SHP77 (cell line): ENCODE results near the gene OIP5.
"Not testable (repeated sequence)": the region's sequence is repeated elsewhere in the genome, so short reads cannot be mapped to it uniquely, and the experiment has no call there.

Source experiments
- DNase-seq, 2 experiments: peaks; one replicate each; lab custom pipeline; 2025; lab: John Stamatoyannopoulos, UW

OIP5 gene

DNA sequence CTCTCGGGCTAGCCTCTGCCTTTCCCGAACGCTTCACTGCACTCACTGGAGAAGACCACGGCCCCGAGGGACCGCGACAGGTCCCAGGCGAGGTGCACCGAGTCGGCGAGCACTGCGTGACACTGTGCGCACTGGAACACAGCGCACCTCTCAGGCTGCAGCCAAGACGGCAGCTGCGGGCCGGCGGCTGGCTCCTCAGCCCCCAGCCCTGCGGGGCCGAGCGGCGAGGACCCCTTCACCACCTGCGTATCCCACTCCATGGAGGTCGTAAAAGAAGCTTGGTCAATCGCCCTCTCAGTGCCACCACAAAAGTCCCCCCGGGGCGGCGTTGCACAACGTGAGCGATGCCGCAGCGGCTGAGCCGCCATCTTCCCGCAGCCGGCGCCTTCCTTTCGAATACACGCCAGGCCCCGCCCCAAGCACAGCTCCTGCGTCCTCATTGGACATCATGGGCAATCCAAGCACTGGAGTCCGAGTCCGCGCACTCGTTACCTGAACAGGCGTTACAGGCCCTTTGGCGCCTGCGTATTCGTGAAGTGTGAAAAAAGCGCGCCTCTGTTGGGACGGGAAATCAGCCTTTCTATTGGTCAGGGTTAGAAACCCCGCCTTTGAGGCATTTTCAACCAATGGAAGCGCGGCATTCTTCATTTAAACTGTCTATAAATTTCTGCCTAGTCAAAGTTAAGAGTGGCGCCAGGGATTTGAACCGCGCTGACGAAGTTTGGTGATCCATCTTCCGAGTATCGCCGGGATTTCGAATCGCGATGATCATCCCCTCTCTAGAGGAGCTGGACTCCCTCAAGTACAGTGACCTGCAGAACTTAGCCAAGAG lies at the start of gene OIP5, which contains the start of gene NUSAP1:
TSS of gene OIP5 (minus strand) at position 398 of the 832 bp plus-strand sequence. CDS start at position 368, 30 bp downstream.
TSS of gene NUSAP1 (plus strand) at position 688 of the 832 bp plus-strand sequence. CDS start at position 765, 77 bp downstream.
- peak; percentile 99 to 100 for DNase-seq

DNA sequence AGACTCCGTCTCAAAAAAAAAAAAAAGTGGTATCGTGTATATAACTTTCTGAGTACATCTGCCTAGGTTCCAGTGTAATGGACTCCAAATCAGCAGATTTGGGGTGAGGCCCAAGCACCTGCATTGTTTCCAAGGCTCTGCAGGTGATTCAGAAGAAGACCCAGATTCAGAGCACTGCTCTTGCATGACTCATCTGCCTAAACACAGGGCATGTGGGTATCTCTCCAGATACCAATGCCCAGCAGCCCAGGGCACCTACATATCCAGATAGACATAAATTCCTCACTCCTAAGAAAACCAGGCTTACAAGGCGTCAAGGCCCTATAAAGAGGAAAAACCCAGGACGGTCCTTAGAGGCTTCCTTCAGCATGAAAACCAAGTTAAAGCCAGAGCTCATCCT lies 45.6 kb upstream of the OIP5 start:
- DNase-seq, result no peak

DNA sequence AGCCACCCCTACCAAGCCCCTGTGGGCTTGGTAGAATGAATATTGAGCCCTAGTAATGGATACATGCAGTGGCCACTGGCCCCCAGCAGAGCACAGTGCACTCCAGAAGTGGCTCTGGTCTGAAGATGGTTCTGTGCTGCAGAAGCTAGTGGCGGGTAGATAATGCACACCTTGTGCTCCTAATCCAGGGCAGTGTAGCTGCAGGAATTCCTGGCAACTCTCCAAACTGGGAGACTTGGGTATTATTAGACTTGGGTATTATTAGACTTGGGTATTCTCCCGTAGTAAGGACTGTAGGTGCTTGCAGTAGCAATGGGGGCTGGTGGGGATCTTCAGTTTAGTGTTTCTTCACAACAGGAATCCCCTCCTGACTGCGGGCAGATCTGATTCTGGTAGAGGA lies 35.0 kb upstream of the OIP5 start:
- no peak for DNase-seq

DNA sequence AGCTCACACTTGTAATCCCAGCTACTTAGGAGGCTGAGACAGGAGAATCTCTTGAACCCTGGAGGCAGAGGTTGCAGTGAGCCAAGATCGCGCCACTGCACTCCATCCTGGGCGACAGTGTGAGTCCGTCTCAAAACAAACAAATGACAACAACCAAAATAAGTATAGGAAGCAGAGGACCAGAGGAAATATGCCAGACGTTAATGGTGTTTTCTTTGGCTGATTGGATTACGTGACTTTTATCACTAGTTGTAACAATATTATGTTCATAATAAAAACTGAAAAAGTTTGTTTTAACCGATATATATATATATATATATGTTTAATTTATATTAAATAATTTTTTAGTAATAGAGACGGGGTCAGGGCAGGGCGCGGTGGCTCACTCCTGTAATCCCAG lies 22.0 kb upstream of the OIP5 start:
- no peak for DNase-seq

DNA sequence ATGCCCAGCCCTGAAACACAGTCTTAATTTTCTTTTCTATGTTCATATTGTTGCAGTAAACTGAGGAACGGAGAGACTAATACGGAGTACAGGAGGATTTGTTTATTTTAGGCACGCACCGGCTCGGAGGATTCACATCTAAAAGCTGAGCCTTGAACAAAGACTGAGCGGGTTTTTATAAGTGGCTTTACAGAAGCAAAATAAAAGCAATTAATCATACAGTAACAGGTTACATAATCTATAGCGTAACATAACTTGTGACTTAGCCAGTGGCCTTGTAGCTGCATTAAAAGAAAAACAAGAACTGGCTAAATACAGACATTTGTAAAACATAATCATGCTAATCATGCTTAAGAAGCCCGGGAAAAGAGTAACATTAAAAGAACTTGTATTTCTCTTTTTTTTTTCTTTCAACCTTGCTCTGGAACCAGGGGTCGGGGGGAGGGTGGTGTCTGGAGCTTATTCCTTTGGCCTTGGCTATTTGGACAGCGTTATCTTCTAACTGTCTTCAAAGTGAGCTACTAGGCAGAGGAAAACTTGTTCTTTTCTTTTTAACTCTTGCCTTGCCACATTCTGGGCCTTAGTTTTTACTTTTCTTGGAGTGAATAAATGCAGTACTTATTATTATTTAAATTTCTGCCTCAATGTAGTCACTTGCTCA lies 17.8 kb upstream of the OIP5 start:
- DNase-seq, result no peak

DNA sequence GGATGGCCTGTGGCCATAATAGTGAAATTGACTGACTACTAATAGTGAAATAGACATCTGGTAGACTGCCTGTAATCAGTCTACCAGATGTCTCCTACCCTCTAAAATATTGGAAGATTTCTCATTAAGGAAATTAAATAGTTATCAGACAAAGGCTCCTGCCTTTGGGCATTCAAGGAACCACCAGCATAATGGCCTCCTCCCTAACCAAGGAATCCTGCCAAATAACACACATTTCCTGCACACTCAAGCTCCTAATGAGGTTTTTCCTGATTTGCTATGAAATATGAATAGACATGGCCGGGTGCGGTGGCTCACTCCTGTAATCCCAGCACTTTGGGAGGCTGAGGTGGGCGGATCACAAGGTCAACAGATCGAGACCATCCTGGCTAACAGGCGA lies 14.8 kb upstream of the OIP5 start:
- no peak for DNase-seq

DNA sequence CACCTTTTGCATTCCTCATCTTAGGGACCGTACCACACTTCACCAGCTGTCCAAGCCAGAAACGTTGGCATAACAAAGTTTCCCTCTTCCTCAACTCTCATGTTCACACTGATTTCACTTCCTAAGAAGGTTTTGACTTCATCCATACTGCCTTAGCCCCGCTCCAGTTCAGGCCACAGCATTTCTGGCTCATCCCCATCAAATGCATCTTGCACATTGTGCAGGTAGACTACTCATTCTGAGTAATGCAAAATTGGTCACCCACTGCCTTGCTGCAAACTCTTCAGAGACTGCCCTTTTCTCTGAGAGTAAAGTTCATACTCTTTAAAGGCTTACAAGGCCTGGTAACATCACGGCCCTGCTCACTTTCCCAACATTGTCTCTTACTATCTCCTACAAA lies 9.1 kb upstream of the OIP5 start:
- DNase-seq, result no peak

DNA sequence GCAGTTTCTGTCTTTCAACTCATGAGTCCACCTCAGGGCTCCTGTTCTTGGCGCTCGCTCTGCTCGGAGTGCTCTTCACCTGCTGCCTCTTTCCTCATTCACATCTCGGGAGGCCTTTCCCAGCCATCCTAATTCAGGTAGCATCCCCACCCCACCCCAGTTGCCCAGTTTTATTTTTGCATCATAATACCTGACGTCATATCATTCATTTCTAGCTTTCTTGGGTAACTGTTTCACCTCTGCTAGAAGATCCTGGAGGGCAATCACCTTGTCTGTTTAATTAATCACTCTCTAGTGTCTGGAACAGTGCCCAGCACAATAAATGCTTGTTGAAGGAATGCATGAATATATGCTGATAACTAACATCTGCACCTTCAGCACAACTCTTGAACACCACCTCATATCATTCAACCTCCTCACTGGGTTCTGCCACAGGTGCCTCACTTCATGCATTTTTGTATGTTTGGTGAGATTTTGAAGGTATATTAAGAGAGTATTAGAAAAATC lies 7.9 kb upstream of the OIP5 start:
- DNase-seq, result no peak

DNA sequence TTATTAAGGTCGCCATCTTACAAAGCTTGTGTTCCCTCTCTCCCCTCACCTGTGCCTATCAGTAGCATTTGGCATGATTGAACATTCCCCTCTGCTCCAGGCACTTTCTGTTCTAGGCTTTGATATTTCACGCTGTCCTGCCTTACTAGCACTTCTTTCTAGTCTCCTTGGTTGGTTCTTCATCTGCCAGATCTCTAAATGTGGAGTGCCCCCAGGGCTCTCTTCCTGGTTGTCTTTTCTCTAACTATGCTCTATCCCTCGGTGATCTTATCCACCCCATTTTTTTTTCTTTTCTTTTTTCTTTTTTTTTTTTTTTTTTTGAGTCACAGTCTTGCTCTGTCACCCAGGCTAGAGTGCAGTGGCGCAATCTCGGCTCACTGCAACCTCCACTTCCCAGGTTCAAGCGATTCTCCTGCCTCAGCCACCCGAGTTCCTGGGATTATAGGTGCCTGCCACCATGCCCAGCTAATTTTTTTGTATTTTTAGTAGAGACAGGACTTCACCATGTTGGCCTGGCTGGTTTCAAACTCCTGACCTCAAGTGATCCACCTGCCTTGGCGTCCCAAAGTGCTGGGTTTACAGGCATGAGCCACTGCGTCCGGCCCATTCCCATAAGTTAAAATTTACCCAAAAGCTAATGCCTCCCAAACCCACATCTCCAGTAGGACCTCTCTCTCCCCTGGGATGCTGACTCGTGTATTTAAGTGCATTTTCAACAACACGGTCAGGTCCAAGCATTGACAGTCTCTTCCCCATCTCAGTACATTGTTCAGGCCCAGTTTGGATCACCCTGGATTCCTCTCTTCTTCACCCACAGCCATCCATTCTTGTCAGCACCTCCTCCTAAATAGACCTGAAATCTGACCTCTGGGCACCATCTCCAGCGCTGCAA lies 5.5 kb upstream of the OIP5 start:
- DNase-seq, result no peak

DNA sequence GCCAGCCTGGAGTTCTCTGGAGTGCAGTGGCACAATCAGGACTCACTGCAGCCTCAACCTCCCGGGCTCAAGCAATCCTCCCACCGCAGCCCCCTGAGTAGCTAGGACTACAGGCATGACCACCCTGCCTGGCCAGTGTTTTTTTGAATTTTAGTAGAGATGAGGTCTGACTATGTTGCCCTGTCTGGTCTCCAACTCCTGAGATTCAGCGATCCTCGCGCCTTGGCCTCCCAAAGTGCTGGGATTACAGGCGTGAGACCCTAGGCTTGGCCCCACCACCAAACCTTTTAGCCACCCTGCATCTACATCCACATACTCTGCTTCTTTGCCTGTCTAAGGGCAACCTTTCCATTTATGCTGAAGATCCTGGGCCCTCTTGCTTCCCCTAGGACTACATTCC lies 4.7 kb upstream of the OIP5 start:
- DNase-seq, result no peak

DNA sequence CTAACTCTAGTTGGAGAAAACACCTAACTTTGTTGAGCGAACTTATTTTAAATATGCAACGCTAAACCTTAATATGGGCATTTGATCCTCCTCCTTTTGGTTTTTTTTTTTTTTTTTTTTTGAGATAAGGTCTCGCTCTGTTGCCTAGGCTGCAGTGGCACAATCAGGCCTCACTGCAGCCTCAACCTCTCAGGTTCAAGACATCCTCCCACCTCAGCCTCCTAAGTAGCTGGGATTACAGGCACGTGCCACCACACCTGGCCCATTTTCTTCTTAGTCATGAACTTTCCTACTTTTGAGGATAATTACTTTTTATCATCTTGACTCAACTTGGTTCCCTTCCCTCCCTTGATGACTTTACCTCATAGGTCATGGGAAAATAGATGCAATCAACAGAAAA lies 4.2 kb upstream of the OIP5 start:
- no peak for DNase-seq

DNA sequence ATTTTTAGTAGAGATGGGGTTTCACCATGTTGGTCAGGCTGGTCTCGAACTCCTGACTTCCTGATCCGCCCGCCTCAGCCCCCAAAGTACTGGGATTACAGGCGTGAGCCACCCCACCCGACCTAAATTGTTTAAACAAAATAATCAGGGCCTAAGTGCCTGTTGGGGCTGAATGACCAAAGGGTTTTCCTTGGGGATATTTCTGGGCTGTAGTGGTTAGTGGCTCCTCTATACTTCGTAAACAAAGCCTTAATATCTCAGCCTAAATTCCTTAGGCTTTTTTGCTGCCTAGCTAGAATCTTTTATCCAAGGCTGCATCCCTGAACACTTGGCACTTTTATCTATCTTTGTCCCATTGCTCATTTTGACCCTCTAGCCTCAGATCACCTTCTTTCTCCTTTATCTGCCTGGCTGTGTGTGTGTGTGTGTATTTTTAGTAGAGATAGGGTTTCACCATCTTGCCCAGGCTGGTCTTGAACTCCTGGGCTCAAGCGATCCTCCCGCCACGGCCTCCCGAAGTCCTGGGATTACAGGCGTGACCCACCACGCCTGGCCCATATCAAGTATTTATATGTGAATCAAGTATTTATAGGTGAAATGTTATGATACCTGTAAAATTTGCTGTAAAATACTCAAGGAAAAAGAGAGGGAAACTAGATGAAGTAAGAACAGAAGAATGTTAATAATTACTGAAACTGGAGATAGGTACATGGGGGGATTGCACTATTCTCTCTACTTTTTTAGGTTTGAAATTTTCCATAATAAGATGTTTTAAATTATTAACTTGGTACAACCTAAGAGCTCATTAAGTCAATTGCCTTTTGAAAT lies 2.1 kb upstream of the OIP5 start:
- DNase-seq, result no peak

DNA sequence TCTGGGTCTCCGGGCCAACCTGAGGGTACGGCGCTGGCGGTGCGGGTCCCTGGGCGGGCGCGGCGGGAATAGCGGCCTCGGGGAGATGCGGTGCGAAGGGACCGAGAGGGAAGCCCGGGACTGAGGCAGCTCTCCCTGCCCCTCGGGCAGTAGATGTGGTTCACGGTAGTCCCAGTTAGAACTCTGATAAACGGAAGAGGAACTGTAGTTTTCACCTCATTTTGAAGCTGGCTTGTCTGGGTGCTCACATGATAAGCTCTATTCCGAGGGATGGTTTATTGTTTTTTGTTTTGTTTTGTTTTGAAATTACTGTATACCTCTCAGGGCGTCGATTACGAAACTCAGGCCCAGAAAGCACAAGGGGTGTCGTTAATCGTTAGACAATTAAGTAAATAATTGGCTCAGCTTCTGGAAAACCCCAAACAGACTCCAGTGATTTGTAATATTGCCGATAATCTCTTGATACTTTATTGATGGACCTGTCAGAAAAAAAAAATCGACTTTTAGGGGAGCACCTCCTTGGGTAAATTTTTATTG lies 703 bp upstream of the OIP5 start:
- DNase-seq, result no peak

DNA sequence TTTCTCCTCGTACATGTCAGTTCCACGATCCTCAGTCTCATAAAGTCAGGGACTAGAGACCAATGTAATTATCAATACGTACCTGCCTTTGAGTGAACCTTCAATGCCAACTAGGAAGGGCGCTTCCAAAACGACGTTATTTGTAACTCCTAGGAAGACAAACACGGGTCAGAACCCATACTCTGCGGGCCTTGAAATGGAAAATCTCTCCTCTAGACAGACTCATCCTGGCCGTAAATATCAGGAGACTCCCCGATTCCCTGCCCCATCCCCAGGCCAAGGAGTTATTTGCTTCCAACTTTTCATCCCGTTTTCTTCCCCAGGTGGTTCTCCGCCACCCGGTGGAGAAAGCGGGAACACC lies 578 bp downstream of the OIP5 start:
- DNase-seq, result no peak

DNA sequence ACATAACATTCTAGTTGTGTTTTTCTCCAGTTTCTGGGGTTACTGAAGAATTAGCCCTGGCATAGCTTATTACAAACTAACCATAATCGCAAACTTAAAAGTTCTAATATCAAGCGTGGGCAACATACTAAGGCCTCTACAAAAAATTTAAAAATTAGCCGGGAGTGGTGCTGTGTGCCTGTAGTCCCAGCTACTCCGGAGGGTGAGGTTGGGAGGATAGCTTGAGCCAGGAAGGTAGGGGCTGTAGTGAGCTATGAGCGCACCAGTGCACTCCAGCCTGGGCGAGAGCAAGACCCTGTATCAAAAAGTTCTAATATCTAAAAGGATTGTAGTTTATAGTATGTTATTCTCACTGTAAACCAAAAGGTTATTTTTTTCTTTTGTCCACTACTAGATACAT lies 1.1 kb downstream of the OIP5 start:
- DNase-seq, result no peak

DNA sequence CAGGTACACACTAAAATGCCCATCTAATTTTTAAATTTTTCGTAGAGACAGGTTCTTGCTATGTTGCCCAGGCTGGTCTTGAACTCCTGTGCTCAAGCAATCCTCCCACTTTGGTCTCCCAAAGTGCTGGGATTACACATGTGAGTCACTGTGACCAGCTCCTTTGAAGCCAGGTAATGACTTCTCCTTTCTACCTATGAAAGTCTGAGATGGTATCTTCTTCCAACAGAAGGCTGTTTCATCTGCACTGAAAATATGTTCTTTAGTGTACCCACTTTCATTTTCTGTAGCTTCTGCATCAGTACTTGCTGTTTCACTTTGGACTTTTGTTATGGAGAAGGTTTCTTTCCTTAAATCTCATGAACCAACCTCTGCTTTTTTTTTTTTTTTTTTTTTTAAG lies 8.8 kb downstream of the OIP5 start:
- DNase-seq, result no peak

DNA sequence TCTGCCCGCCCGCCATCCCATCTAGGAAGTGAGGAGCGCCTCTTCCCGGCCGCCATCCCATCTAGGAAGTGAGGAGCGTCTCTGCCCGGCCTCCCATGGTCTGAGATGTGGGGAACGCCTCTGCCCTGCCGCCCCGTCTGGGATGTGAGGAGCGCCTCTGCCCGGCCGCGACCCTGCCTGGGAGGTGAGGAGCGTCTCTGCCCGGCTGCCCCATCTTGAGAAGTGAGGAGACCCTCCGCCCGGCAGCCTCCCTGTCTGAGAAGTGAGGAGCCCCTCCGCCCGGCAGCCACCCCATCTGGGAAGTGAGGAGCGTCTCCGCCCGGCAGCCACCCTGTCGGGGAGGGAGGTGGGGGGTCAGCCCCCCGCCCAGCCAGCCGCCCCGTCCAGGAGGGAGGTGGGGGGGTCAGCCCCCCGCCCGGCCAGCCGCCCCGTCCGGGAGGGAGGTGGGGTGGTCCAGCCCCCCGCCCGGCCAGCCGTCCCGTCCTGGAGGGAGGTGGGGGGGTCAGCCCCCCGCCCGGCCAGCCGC lies 11.5 kb downstream of the OIP5 start:
- not testable (repeated sequence) for DNase-seq

DNA sequence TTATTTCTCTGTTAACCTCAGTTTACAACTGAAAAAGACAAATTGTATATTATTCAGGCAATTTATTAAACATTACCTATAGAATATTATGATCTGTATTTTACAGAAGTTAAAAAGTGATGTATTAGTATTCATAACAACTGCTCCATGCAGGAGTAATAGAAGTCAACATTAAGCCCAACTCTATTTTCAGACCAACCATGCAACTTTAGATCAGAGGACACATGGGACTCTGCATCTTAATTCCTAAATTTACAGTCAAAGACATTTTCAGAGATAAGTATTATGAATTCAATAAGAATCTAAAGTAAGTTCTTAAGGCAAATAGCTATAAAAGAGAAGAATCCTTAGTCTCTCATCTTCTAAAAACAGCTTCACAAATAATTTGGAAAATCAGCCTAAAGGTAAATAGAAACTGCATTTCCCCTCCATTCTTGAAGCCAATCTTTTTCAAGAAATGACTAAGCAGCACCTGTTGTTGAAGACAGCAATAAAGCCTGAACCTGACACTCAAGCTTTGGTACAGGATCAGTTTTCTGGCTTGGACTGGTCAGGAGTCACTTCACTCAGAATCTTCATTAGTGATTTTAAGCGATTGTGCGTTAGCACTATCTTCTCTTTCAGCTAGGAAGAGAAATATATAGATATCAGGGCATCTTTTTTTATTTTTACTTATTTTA lies 23.0 kb downstream of the OIP5 start:
- DNase-seq, result no peak

DNA sequence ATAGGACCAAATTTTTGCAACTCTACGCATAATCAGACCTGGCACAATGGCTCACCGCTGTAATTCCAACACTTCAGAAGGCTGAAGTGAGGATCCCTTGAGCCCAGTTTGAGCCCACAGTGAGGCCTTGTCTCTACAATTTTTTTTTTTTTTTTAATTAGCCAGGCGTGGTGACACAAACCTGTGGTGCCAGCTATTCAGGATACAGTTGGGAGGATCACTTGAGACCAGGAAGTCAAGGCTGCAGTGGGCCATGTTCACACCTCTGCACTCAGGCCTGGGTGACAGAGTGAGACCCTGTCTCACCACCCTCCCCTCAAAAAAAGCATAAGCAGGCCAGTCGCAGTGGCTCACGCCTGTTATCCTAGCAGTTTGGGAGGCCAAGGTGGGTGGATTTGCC lies 24.7 kb downstream of the OIP5 start:
- no peak for DNase-seq

DNA sequence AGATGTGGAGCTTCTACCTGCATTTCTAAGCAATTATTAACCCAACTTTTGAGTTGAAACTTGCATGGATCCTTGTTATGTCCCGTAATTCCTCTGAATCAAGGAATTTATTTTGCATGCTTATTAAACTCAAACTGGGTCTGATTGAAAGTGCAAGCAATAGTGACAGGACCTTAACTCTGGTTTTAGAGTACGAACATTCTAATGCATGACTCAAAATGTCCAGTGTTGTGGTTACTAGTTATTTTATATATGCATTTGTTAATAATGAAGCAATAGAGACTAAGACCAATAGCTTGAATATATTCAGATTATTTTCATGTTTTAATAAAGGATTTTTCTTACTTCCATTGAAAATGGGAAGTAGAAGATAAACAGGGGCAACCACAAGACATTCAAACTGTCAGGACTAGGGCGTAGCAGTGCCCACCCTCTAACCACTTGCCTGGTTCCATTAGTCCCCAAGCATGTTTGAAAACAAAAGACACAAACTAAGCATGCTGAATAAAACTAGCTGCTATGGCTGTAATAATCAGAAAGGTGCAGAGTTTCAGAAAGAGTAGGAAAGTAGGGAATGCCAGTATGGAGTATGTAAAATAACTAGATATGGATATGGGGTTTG lies 28.1 kb downstream of the OIP5 start:
- no peak for DNase-seq
